CD14-positive monocyte (primary cell): ENCODE measurements around the gene HECTD4. TPM values are rescaled to one million over a fixed set of nuclear protein-coding genes. Genes with fewer than 3 reads are reported as not detected.

Source experiments
- DNase-seq, 3 donors: peaks; one replicate each; pipeline ENCODE4 v3.0.0-alpha.2; 2011 to 2022
- H2AFZ ChIP-seq: 2 replicates; pipeline ENCODE4 v1.6.0; 2012; ENCODE audit warnings: mild to moderate bottlenecking, low read depth, low read length, inconsistent platforms; ENCODE audit not compliant: insufficient read depth, poor library complexity, severe bottlenecking
- H3K27ac ChIP-seq, 2 donors: 1 replicate in 1 of 2; 2 replicates in 1 of 2; pipeline ENCODE4 v1.5.1; 2012 to 2013; ENCODE audit warnings: low read length in 2 of 2, control low read depth in 1 of 2, inconsistent platforms in 1 of 2, low read depth in 1 of 2, mild to moderate bottlenecking in 1 of 2
- H3K27me3 ChIP-seq, 2 donors: one replicate each; pipeline versions ENCODE4 v1.6.0 to v1.6.1; 2011 to 2013; ENCODE audit warnings: low read length in 2 of 2; ENCODE audit not compliant: control insufficient read depth in 2 of 2, insufficient read depth in 2 of 2
- H3K36me3 ChIP-seq, 2 donors: replicated peaks in 1 of 2; 1 replicate in 1 of 2; 2 replicates in 1 of 2; pipeline versions ENCODE4 v1.5.1 to v1.6.1; 2012 to 2013; ENCODE audit warnings: low read length in 2 of 2, control low read depth in 1 of 2, inconsistent platforms in 1 of 2, mild to moderate bottlenecking in 1 of 2; ENCODE audit not compliant: insufficient read depth in 2 of 2, control insufficient read depth in 1 of 2
- H3K4me1 ChIP-seq, 2 donors: 1 replicate in 1 of 2; 2 replicates in 1 of 2; pipeline versions ENCODE4 v1.5.1 to v1.6.1; 2012 to 2013; ENCODE audit warnings: low read length in 2 of 2, control low read depth in 1 of 2, inconsistent platforms in 1 of 2, mild to moderate bottlenecking in 1 of 2, moderate library complexity in 1 of 2; ENCODE audit not compliant: insufficient read depth in 2 of 2, control insufficient read depth in 1 of 2
- H3K4me2 ChIP-seq: replicated peaks from 2 replicates; pipeline ENCODE3; 2012; ENCODE audit warnings: low read length, moderate library complexity, mild to moderate bottlenecking; ENCODE audit not compliant: poor library complexity, severe bottlenecking; ENCODE audit errors: extremely low read depth
- H3K4me3 ChIP-seq, 3 experiments: fragments of 200-600 bp in 1 of 3; sonication (generic) in 1 of 3; replicated peaks in 1 of 3; 1 replicate in 2 of 3; 2 replicates in 1 of 3; pipeline ENCODE4 v1.5.1; 2011 to 2013; ENCODE audit warnings: low read length in 3 of 3, mild to moderate bottlenecking in 3 of 3, control low read depth in 2 of 3, low read depth in 2 of 3, inconsistent platforms in 1 of 3, moderate library complexity in 1 of 3
- H3K79me2 ChIP-seq: 2 replicates; pipeline ENCODE4 v1.6.0; 2012; ENCODE audit warnings: mild to moderate bottlenecking, control low read depth, inconsistent platforms, low read length, moderate library complexity; ENCODE audit not compliant: insufficient read depth
- H3K9ac ChIP-seq: 2 replicates; pipeline ENCODE4 v1.6.0; 2017; ENCODE audit warnings: low read length, mild to moderate bottlenecking; ENCODE audit not compliant: insufficient read depth, poor library complexity, severe bottlenecking
- H3K9me3 ChIP-seq, 2 donors: replicated peaks in 1 of 2; 1 replicate in 1 of 2; 2 replicates in 1 of 2; pipeline versions ENCODE4 v1.5.1 to v1.6.1; 2012 to 2013; ENCODE audit warnings: low read length in 2 of 2, control low read depth in 1 of 2; ENCODE audit not compliant: control insufficient read depth in 1 of 2, insufficient read depth in 1 of 2
- H4K20me1 ChIP-seq: 2 replicates; pipeline ENCODE4 v1.6.0; 2012; ENCODE audit warnings: mild to moderate bottlenecking, low read length, control low read depth, moderate library complexity; ENCODE audit not compliant: insufficient read depth
- H3K27ac Mint-ChIP-seq, 7 donors: one replicate each; pipeline ENCODE4 v1.8.0; 2020; ENCODE audit warnings: mild to moderate bottlenecking in 7 of 7, mixed read lengths in 7 of 7, moderate library complexity in 6 of 7, inconsistent platforms in 2 of 7
- H3K27me3 Mint-ChIP-seq, 3 donors: one replicate each; pipeline ENCODE4 v1.8.0; 2021 to 2022; ENCODE audit warnings: low read depth in 3 of 3, mild to moderate bottlenecking in 3 of 3, mixed read lengths in 3 of 3, moderate library complexity in 3 of 3, inconsistent platforms in 1 of 3
- H3K36me3 Mint-ChIP-seq, 2 donors: one replicate each; pipeline ENCODE4 v1.8.0; 2020; ENCODE audit warnings: mixed read lengths in 2 of 2, inconsistent platforms in 1 of 2, mild to moderate bottlenecking in 1 of 2
- H3K4me1 Mint-ChIP-seq: one replicate; pipeline ENCODE4 v1.8.0; 2020; ENCODE audit warnings: mild to moderate bottlenecking, mixed read lengths
- H3K4me3 Mint-ChIP-seq, 2 donors: one replicate each; pipeline ENCODE4 v1.8.0; 2020; ENCODE audit warnings: mild to moderate bottlenecking in 2 of 2, mixed read lengths in 2 of 2, moderate library complexity in 1 of 2
- H3K9me3 Mint-ChIP-seq, 7 donors: one replicate each; pipeline ENCODE4 v1.8.0; 2020 to 2022; ENCODE audit warnings: mixed read lengths in 7 of 7, mild to moderate bottlenecking in 6 of 7, moderate library complexity in 6 of 7, inconsistent platforms in 2 of 7
- CTCF ChIP-seq: fragments of 200-600 bp; IDR thresholded peaks from one replicate; pipeline ENCODE4 v1.8.0; 2022; ENCODE audit warnings: antibody characterized with exemption, mild to moderate bottlenecking
- WGBS: methylation state at CpG from one replicate; pipeline ENCODE4 v1.1.5; 2013; ENCODE audit warnings: missing lambda C conversion rate; ENCODE audit not compliant: insufficient coverage; 5-methylcytosine and 5-hydroxymethylcytosine counted together
- intact Hi-C, 2 donors: fragments of 100-400 bp; cut with micrococcal nuclease; formaldehyde crosslinking; loops; one replicate each; pipeline versions ENCODE4 v1.15.0 to v1.15.1; 2023
- polyA plus RNA-seq, 3 donors: library from polyadenylated mRNA; depleted of rRNA in 1 of 3; unstranded in 2 of 3; stranded (reverse) in 1 of 3; fragments of 300-500 nt in 2 of 3; fragments of >200 nt in 1 of 3; fragmentation: Illumina TruSeq in 2 of 3; gene quantifications; 1 replicate in 2 of 3; 2 replicates in 1 of 3; pipeline ENCODE4 v1.2.3, GENCODE V29; 2012 to 2021

Gene HECTD4
- polyA plus RNA-seq, 3 donors, result 0.73 to 18.3 (median 2.4) TPM

GRCh38 chr12:112126000-112126438, 256.2 kb downstream of the HECTD4 start:
- Histone ChIP-seq H4K20me1 (peaks cover 6% of the 10 kb centered on the region), H3K27ac (peak overlapping the region; percentile 70 to 94), H3K4me1 (peaks cover 47 to 59% of the 10 kb centered on the region in 2 donors), H2AFZ (peak overlapping the region; percentile 92), H3K27me3 (no peaks in the 10 kb centered on the region), H3K4me3 (peak overlapping the region; percentile 71 to 99 (median 95)), H3K36me3 (no peaks in the 10 kb centered on the region), H3K9ac (peak overlapping the region; percentile 98), H3K9me3 (no peaks in the 10 kb centered on the region), H3K4me2 (peak overlapping the region; percentile 95), H3K79me2 (peaks cover 48% of the 10 kb centered on the region)
- no peak for TF ChIP-seq CTCF
- peak overlapping the region; percentile 80 to 92 (median 86) for H3K27ac Mint-ChIP-seq
- H3K4me1 Mint-ChIP-seq, result peaks cover 46% of the 10 kb centered on the region
- DNase-seq, result no peak
- peaks cover 0 to 3% (median 0%) of the 10 kb centered on the region in 7 donors for H3K9me3 Mint-ChIP-seq
- peaks cover 0 to 4% (median 0%) of the 10 kb centered on the region in 3 donors for H3K27me3 Mint-ChIP-seq
- intact Hi-C loops, result loop anchor here in 1 of 2 donors (5.0 to 10.0 kb wide), 2 partner anchors 259 to 286 kb away; partner anchors contain the start of gene HECTD4
- H3K36me3 Mint-ChIP-seq, result peaks cover 0 to 3% of the 10 kb centered on the region in 2 donors
- 3% methylated on average over 16 of the region's 25 CpGs for WGBS
- H3K4me3 Mint-ChIP-seq, result peak overlapping the region; percentile 86 to 91

GRCh38 chr12:112125250-112125999, 256.8 kb downstream of the HECTD4 start, which contains the start of gene TRAFD1:
TSS of gene TRAFD1 (plus strand) at chr12:112125560. CDS start at chr12:112130523, 4,963 bp downstream.
- peak within 1 kb of the TSS; percentile 86 to 91 for H3K4me3 Mint-ChIP-seq
- H3K9me3 ChIP-seq, result no peaks in the 10 kb centered on the region
- H2AFZ ChIP-seq, result peak within 1 kb of the TSS; percentile 92
- peaks cover 46% of the 10 kb centered on the region for H3K4me1 Mint-ChIP-seq
- under 1% methylated on average over 59 of the region's 63 CpGs for WGBS
- H3K9ac ChIP-seq, result peak within 1 kb of the TSS; percentile 98
- intact Hi-C loops, result loop anchor here in 1 of 2 donors (5.0 to 10.0 kb wide), 2 partner anchors 259 to 287 kb away; partner anchors contain the start of gene HECTD4
- H3K27ac Mint-ChIP-seq, result peak within 1 kb of the TSS; percentile 80 to 92 (median 89)
- peaks cover 0 to 3% of the 10 kb centered on the region in 2 donors for H3K36me3 Mint-ChIP-seq
- H3K4me1 ChIP-seq, result peaks cover 47 to 54% of the 10 kb centered on the region in 2 donors
- DNase-seq, result peak; percentile 95 to 96 (median 96)
- peak within 1 kb of the TSS; percentile 70 to 94 for H3K27ac ChIP-seq
- H3K79me2 ChIP-seq, result peaks cover 47% of the 10 kb centered on the region
- peaks cover 0 to 6% (median 0%) of the 10 kb centered on the region in 3 donors for H3K27me3 Mint-ChIP-seq
- H3K9me3 Mint-ChIP-seq, result peaks cover 0 to 3% (median 0%) of the 10 kb centered on the region in 7 donors
- no peak for TF ChIP-seq CTCF
- H3K4me3 ChIP-seq, result peak within 1 kb of the TSS; percentile 71 to 99 (median 95)
- peak within 1 kb of the TSS; percentile 95 for H3K4me2 ChIP-seq
- no peaks in the 10 kb centered on the region for H3K27me3 ChIP-seq
- H4K20me1 ChIP-seq, result peaks cover 6% of the 10 kb centered on the region
- H3K36me3 ChIP-seq, result no peaks in the 10 kb centered on the region
